Pulmonary artery endothelial cell (primary cell): ENCODE results near the gene TNFAIP8L3. TPM values are rescaled to one million over a fixed set of nuclear protein-coding genes. Genes with fewer than 3 reads are reported as not detected.

ENCODE experiments used
- total RNA-seq: library from RNA; depleted of rRNA; stranded (reverse); fragments of >200 nt; gene quantifications from 2 replicates; pipeline ENCODE4 v1.2.3, GENCODE V29; 2014

The TNFAIP8L3 gene
- total RNA-seq, 1 donor from 2014 or later = 62.5 TPM

Other genes with a start within 250 kb of the TNFAIP8L3 start
- 10.2 and 12.9 TPM in 2 replicates for gene AP4E1, start 186.2 kb downstream of the TNFAIP8L3 start, total RNA-seq
- gene CYP19A1, start 243.7 kb upstream of the TNFAIP8L3 start, total RNA-seq = not detected in 2 replicates
- gene GLDN, start 246.7 kb upstream of the TNFAIP8L3 start, total RNA-seq = not detected in 2 replicates